Ammon's horn (tissue), 1 donor: ENCODE measurements around the gene EDAR.

Source experiments
- DNase-seq: peaks from one replicate; pipeline ENCODE4 v3.0.0-alpha.2; 2016; ENCODE audit warnings: low spot score

EDAR gene

DNA sequence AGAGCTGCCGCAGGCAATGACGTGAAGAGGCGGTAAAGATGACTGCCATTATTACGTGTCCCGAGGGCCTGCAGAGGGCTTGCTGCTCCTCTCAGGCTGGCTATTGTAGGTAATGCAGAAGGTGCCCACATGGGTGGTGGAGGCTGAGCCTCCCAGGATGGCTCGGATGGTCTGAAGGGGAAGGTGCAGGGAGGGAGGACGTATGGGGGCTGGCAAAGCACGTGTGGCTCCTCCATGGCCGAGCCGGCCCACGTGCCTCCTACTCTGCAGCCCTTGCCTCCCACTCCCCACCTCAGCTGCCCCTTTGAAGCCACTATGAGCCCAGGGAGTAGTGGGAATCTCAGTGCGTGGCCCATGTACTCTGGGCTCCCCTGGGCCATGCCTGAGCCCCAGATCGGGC lies 48.9 kb downstream of the EDAR start:
- DNase-seq, result no peak

DNA sequence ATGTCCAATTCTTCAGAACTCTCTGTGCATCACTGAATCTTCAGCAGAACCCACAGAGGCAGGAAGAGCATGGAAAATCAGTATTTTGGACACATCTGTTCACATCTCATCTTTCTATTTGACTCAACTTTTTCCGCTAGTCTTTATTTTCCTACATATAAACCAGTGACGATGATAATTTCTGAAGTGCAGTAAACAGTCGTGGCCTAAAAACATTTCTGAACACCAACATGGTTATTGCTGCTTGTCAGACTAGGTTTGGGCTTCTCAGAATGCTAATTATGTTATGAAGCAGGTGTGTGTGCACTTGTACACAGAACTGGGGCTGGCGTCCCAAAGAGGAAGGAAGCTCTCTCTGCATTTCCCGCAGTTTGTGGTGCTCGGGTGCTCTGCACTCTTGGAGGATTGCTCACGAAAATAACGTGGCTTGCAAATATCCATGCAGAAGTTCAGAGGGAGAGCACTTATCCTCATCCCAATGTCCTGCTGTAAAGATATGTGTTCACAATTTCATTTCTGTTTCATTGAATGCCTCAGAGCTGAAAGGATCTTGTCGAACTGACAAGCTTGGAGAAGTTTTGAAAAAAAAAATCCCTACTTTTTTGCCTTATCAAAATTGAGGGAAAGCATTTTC lies 50.8 kb downstream of the EDAR start:
- DNase-seq, result no peak

DNA sequence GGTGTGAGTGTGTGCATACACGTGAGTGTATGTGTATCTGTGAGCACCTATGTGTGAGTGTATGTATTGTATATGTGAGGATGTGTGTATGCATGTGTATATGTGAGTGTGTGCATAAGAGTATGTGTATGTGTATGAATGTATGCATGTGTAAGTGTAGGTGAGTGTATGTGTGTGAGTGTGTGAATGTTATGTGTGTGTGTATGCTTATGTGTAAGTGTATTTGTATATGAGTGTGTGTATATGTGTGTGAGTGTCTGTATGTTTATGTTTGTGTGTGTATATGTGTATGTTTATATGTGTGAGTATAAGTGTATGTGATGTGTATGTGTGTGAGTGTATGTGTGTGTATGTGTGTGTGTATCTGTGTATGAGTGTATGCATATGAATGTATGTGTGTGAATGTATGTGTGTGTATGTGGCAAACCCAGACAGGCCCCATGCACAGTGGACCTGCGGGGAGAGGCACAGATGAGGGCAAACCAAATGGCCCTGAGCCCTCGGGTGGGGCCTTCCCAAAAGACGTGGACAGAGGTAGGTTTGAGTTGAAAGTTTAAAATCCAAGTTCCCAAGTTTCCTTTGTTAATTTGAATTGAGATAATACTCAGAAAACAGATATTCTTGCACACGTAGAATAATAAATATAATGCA lies 51.5 kb downstream of the EDAR start:
- no peak for DNase-seq

DNA sequence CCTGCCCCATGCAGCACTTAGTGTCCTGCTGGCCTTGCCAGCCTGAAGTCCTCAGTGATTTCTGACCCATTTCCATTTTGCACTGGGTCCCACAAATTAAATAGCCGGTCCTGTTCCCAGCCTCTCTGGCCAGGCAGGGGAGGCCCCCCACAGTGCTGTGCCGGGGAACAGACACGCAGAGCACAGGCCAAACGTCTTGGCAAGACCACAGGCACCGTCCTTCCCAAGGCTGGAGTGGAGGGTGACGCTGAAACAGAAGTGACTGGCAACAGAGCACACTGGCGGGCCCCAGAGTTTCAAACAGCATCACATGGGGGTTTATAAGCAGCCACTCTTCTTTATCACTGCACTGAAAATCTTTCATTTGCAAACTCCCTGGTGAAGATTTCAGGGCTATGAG lies 52.2 kb downstream of the EDAR start:
- peak; percentile 64 for DNase-seq

DNA sequence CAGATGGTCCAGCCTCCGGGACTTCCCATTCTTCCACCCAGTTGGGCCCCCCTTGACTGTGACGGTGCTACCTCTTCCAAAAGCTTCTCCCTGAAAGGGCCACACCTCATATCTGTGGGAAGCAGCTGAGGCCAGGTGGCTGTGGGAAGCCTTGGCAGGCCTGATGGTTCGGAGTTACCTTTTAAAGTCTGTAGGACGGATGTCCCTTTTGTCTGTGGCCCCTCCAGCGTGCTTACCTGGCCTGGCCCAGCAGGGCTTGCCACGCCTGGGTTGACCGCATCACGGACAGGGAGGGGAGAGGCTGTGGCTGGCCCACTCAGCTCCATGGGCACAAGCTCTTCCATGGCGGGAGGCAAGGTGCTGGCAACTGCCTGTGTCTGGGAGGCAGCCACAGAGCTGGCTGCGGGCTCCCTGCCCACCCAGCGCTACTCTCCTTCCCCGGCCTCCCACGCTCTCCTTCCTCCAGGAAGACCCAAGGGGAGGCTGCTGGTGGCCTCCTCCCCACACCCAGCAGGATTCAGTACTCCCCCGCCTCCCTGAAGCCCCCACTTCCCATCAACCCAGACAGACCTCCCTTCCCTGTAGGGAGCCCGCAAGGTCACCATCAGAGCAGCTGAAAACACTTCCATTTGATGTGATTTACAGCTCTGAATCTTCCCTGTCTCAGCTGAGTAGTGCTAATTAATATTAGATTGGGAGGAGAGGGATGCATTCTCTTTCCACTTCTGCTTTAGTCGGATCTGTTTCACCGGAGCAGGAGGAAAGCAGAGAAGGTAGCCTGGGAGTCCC lies 52.8 kb downstream of the EDAR start:
- DNase-seq, result no peak

DNA sequence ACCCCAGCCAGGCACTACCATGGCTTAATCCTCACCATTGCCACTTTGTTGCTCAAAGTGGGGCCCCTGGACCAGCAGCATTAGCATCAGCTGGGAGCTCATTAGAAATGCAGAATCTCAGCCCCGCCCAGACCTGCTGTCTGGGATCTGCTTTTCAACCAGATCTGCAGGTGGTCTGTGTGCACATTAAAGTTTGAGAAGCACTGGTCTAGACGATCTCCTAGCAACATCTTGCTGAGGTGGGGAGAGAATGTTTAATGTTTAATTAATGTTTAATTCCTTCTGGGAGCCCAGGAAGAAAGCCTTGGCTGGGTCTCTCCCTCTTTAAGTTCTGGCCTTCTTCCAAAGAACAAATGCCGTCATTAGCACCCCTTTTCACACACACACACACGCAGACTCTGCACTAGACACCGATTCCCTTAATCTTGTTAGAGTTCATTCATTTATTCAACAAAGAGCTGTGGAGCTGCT lies 53.7 kb downstream of the EDAR start:
- DNase-seq, result no peak

DNA sequence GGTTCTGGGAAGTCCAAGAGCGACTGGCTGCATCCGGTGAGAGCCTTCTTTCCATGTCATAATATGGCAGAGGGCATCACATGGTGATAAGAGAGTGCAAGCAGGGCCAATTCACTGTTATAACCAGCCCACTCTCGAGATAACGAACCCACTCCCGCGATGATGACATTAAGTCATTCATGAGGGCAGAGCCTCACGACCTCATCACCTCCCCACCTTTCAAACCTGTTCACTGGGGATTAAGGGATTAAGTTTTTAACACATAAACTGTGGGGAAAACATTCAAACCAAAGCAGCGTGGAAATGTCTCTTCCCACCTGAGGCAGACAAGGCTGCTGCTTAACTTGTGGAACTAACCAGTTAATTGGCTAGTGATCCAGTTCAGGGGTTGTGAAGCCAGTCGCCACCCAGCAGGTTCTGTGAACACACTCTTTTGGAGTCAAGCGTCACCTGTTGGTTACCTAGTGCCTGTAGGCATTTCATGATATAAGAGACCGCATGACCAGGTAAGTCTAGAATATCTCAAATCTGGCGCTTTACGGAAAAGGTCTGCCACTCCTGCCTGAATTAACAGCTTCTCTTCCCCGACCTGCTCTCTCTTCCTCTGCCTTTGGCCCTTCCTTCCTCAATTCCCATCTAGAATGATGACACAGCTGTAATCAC lies 54.3 kb downstream of the EDAR start:
- DNase-seq, result no peak

DNA sequence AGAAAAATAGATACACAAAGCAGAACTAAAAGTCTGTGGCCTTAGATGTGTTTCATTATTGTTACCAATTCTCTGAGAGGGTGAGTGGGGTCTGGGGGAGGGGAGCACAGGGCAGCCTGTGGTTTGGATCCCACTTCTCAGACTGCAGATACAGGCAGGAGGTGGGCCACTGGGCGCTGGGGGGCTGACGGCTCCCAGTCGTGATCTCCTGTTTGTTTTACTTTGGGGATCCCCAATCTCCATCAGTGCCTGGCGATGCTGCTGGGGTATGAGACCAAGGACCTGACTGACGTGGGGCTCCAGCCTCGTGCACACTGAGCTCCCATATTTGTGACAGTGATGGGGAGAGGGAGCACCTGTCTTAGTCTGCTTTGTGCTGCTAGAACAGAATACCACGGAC lies 54.9 kb downstream of the EDAR start:
- no peak for DNase-seq

DNA sequence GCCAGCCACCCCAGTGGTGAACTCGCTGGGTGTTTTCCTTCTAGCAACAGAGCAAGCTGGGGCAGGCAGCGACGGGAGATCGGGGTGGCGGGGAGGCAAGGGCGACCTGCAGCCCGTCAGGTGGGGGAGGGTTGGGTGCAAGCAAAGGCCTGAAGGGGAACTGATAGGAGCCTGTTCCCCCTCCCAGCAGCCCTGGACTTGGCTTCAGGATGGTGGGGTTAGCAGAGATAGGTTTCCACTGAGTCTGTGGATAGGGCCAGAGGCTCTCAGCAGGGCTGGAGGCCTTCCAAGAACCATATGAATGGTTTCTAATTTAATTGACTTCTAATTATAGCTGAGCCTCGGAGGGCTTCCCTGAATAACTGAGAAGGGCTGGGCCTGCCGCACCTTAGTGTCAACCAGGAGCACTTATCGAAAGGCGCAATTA lies 55.3 kb downstream of the EDAR start:
- DNase-seq, result no peak

DNA sequence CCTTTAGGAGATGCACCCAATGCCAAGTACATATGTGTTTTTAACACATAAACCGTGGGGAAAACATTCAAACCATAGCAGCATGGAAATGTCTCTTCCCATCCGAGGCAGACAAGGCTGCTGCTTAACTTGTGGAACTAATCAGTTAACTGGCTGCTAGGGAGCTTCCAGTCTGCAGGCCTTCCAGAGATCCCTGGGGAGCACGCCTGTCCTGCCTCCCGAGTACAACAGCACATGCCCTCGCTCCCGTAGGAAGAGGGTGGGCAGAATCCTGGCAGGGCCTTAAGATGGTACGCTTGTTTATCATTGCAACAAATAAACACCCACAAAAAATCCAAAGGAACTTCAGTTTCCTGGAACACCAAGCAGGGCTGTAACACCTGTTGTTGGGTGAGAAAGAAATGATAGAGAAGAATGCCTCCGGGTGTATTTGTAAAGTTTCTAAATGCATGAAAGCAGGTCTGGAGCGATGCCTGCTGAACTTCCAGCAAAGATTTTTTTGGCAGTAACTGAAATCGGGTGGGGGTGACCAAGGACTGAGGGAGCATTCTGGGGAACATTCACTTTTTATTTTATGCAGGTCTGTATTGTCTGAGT lies 56.2 kb downstream of the EDAR start:
- DNase-seq, result no peak

DNA sequence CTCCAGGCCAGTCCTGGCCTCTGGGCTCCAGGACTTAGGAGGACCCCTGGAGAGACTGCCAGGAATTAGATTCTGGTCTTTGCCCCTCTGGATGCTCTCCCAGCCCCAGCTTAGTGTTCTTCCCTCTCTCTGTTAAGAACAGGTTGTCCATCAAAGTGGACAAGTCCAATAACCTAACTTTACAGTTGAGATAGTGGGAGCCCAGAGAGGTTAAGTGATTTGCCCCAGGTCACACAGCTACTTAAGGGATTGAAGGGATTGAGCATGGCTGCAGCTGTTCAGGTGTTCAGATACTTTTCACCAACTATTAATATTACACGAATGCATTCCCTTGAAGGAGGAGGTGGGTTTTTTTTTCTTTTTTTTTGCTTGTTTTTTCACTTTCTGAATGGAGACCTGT lies 57.6 kb downstream of the EDAR start:
- no peak for DNase-seq

DNA sequence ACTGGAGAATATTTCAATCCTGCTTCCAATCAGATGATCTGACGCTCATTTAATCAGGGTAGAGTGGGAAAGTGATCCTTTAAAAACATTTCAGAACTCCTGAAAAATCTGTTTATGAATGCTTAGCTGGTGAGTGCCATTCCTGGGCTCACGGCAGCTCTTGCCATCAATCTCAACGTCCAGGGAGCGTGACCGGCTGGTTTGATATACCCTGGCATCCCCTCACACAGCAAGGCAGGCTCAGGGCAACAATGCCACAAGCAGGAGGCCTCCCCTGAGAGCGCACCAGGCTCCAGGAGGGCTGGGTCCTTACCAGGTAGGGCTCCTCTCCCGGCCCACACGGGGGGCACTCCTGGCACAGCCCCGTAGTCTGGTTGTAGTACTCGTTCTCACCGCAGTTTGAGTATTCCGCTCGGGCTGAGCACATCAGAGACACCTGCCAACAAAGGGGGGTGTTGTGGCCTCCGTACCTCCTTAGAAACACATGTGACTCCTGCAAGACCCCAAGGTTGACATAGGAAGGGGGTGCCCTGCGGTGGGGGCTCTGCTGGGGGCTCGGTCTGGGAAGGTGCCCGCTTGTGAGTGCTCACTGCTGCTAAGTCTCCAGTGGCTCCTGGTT lies 59.1 kb downstream of the EDAR start:
- DNase-seq, result no peak

DNA sequence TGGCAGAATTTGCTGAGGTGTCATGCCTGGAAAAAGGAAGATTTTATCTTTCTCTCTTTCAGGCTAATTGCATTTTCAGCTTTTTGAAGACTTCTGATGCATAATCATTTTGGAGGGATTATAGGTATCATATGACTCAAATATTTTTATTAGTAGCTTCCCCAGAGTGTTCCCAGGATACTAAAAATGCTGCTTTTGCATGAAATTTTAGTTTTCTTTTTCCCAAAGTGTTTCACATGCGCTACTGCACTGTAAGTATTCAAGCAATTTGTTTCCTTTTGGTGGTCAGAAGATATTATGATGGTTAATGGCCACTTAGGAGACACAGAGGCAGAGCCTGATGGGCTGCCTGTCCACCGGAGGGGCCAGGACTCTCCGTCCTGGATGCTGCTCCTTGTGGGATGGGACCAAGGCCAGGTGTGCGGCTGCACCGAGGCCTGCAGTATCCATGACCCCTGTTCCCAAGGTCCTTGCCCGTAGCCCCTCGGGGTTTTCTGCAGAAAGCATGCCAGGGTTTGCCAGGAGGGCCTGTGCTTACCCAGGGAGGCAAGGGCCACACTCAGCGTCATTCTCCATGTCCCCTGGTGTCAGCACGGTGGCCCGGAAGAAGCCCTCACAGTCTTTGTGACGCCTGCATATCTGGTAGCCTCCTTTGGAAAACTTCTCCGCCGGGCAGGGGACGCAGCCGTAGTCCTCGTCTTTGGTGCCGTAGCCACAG lies 60.2 kb downstream of the EDAR start:
- no peak for DNase-seq

DNA sequence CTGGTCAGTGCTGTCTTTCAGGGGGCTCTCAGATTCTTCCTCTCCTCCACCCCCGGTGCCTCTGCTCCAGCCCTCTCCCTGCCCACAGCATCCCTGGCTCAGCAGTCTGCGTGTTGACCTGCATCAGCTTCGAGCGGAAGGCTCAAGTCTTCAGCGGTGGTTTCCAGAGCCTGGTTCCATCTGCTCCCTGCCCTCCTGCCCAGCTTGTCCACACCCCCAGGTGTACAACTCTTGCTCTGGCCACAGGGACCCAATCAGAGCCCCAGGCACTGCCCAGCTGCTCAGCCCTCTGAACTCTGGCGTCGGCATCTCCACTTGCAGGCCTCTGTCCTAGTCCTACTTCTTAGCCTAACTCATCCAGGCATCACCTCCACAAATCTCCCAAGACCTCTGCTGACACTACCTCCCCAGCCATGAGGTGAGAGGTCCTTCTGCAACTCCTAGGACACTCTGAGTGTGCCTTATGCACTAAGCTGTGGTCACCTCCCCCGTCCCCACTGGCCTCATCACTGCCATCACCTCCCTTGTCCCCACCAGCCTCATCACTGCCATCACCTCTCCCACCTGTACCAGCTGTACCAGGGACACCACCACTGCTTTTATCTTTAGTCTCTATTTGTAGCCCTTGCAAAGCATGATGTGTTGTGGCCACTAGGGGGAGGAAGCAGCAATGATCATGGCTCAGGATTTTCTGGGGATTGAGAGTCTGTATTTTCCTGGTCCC lies 60.9 kb downstream of the EDAR start:
- peak; percentile 69 for DNase-seq

DNA sequence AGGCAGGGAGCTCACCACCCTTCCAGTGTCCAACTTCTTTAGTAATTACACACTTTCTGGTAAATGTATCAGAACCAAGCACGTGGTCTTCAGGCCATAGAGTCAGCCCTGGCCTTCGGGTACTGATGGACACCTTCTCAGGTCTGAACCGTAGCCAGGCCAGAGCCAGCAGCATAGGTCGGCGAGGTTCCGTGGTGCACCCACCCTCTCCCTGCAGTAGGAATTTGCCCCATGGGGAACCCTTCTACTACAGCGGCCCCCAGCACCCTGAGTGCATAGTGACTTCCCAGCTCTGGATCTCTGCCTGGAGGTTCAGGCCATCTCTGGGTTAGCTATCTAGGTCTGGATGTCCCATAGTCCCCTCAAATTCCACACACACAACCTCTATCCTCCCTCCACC lies 61.6 kb downstream of the EDAR start:
- DNase-seq, result no peak

DNA sequence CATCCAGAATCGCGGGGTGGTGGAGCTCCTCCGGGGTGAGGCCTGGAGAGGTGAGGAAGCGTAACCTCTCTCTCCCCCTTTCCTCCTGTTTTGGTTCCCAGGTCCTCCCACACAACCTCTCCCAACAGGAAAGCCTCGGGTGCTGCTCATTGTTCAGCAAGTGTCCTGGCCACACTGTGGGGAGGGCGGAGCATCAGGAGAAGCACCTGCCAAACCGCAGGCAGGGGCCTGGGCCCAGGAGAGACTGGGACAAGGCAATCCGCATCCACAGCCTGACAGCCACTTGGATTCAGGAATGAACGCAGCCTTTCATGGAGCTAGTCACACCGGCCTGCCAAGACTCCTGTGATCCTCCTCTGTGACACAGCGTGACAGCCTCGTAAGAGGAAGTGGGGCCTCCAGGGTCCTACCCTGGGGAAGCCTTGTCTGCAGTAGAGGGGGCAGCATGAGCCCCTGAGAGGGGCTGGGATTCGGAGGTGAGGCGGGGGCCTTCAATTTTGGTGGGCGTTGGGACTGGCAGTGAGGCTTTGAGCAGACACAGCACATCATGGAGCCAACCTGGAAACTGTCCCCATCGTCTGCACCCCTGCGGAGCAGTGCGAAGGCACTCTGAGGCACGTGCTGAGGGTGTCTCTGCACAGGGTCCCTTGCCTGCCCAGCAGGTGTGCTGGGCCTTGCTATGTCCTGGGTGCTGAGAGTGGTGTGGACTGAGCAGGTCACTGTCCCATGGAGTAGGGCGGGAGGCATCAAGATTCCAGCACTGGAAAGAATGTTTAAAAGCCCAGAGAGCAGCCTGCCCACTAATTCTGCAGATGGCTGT lies 62.2 kb downstream of the EDAR start:
- no peak for DNase-seq

DNA sequence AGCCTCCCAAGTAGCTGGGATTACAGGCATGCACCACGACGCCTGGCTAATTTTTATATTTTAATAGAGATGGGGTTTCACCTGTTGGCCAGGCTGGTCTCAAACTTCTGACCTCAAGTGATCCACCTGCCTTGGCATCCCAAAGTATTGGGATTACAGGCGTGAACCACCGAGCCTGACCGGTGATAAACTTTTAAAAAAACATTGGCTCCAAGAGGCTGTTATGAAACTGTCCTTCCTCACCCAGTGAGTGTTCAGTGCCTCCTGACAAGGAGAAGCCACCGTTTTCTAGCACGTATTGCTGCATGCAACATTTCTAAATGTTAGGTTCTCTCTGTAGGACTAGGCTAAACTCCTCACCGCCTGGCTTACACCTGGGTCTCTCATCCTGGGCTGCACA lies 63.3 kb downstream of the EDAR start:
- DNase-seq, result no peak

DNA sequence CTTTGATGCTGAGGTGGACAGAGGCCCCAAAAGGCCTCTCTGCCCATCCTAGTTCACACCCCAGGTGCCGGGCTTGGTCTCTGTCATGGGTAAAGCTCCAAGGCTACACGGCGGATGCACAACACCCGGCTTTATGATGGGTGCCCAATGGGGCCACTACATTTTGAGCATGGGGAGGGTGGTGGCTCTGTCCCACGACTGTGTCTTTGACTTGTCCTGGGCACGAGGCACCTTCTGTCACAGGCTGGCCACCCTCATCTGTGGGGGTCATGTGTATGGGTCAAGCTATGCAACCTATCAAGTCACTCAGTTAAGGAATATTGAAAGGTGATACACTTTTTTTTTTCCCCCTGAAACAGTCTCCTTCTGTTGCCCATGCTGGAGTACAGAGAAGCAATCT lies 63.7 kb downstream of the EDAR start:
- no peak for DNase-seq

DNA sequence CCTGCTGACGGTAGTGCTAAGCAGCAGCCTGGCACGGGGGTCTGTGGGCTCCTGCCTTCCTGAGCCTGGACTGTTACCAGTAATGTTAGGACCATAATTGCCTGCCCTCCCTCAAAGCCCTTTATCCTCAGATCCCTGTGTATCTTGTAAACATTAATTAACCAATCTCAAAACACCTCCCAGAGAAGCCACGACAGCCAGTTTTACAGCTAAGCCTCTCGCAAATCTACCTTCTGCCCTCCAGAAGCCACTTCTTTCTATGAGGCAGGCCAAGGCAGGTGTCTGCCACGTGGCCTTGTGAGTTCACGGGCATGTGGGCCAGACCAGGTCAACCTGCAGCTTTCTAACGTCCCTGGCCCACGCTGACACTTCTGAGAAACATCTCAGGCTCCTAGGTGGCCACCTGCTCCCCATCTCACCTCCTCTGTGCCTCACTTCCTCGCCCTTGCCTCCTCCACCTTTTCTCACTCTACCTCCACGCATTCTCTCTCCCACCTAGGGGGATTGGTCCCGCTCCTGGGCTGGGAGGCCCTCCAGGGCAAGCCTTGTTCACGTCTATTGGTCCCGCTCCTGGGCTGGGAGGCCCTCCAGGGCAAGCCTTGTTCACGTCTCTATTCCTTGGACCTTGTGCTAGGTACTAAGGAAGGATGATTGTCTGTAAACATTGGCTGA lies 64.3 kb downstream of the EDAR start:
- no peak for DNase-seq
